K562 (cell line): ENCODE results near the gene ANKRD13D. TPM values are rescaled to one million over a fixed set of nuclear protein-coding genes. Genes with fewer than 3 reads are reported as not detected.

Source experiments
- CBX1 ChIP-seq: sonication (generic); IDR thresholded peaks from 2 replicates; pipeline ENCODE4 v1.6.1; 2016; ENCODE audit warnings: antibody characterized with exemption, low read depth, mild to moderate bottlenecking
- CEBPZ ChIP-seq: fragments of 150-350 bp; IDR thresholded peaks from 2 replicates; pipeline ENCODE4 v1.6.1; 2014; ENCODE audit warnings: low read depth, mild to moderate bottlenecking, low read length, borderline replicate concordance
- ETV6 ChIP-seq, 3 experiments: fragments of 150-350 bp in 1 of 3; sonication (generic) in 1 of 3; formaldehyde crosslinking in 1 of 3; IDR thresholded peaks; 2 replicates each; pipeline versions ENCODE4 v1.6.1 to v1.8.0; 2014 to 2022; ENCODE audit warnings: borderline replicate concordance in 2 of 3, low read depth in 2 of 3, antibody characterized with exemption in 1 of 3, low read length in 1 of 3, mild to moderate bottlenecking in 1 of 3, missing genetic modification reagents in 1 of 3
- FOXK2 ChIP-seq, 2 experiments: fragments of 450-650 bp; IDR thresholded peaks in 1 of 2; conservative IDR thresholded peaks in 1 of 2; 2 replicates each; pipeline ENCODE4 v1.6.1; 2016; ENCODE audit warnings: low read depth in 2 of 2, mild to moderate bottlenecking in 1 of 2
- HEY1 ChIP-seq: fragments of 250-450 bp; sonication (Bioruptor Pico); IDR thresholded peaks from 2 replicates; pipeline ENCODE4 v1.5.0; 2020; ENCODE audit warnings: mild to moderate bottlenecking, moderate library complexity, borderline replicate concordance
- PRMT5 ChIP-seq: sonication (generic); formaldehyde crosslinking; IDR thresholded peaks from 2 replicates; pipeline ENCODE4 v1.5.0; 2020; ENCODE audit warnings: missing genetic modification reagents
- RFX5 ChIP-seq: IDR thresholded peaks from 2 replicates; pipeline ENCODE4 v1.6.1; 2011; ENCODE audit warnings: low read depth, mild to moderate bottlenecking, improper control_type of control experiment, low read length
- SOX6 ChIP-seq: fragments of 450-650 bp; IDR thresholded peaks from 2 replicates; pipeline ENCODE4 v1.6.1; 2014; ENCODE audit warnings: mild to moderate bottlenecking
- SREBF1 ChIP-seq: fragments of 150-350 bp; IDR thresholded peaks from 2 replicates; pipeline ENCODE4 v1.6.1; 2014; ENCODE audit warnings: antibody characterized with exemption, low read depth, low read length, borderline replicate concordance
- XRCC5 ChIP-seq: fragments of 200-400 bp; formaldehyde crosslinking; IDR thresholded peaks from 2 replicates; pipeline ENCODE4 v1.6.1; 2017; ENCODE audit warnings: low read depth, mild to moderate bottlenecking, low read length
- ZKSCAN1 ChIP-seq: fragments of 150-350 bp; IDR thresholded peaks from 2 replicates; pipeline ENCODE4 v1.6.1; 2016; ENCODE audit warnings: low read depth, low read length
- ZNF224 ChIP-seq: sonication (generic); formaldehyde crosslinking; IDR thresholded peaks from 2 replicates; pipeline ENCODE4 v1.8.0; 2022; ENCODE audit warnings: mild to moderate bottlenecking, missing genetic modification reagents
- ZNF232 ChIP-seq: sonication (generic); formaldehyde crosslinking; IDR thresholded peaks from 2 replicates; pipeline ENCODE4 v1.8.0; 2022; ENCODE audit warnings: mild to moderate bottlenecking, missing genetic modification reagents
- polyA plus RNA-seq, 8 experiments: library from polyadenylated mRNA; depleted of rRNA in 4 of 8; stranded (reverse) in 5 of 8; unstranded in 3 of 8; fragments of >200 nt; fragmentation: Nextera tagmentation in 2 of 8; fragmentation: Illumina TruSeq in 1 of 8; extraction: Ambion mirVana in 2 of 8; extraction: Trizol in 1 of 8; gene quantifications; 2 replicates each; pipeline versions ENCODE4 v1.2.1 to v1.2.3, GENCODE V29; 2011 to 2014; ENCODE audit warnings: inconsistent platforms in 1 of 8, missing spikeins in 1 of 8
- total RNA-seq, 7 experiments: library from RNA; depleted of rRNA in 6 of 7; stranded (reverse); fragments of >200 nt in 6 of 7; fragmentation: Illumina TruSeq in 2 of 7; extraction: Trizol in 2 of 7; gene quantifications; 2 replicates each; pipeline versions ENCODE4 v1.2.1 to v1.2.3, GENCODE V29; 2011 to 2021; ENCODE audit warnings: low replicate concordance in 1 of 7
- TF ChIP-seq, protein P1 (sequence below): sonication (generic); formaldehyde crosslinking; IDR thresholded peaks from 2 replicates; pipeline ENCODE4 v1.8.0; 2022; ENCODE audit warnings: mild to moderate bottlenecking, missing genetic modification reagents
- TF ChIP-seq, protein P2 (sequence below): sonication (generic); formaldehyde crosslinking; IDR thresholded peaks from 2 replicates; pipeline ENCODE4 v1.9.0; 2022; ENCODE audit warnings: mild to moderate bottlenecking, missing genetic modification reagents
- TF ChIP-seq, protein P3 (sequence below): sonication (generic); formaldehyde crosslinking; IDR thresholded peaks from 2 replicates; pipeline ENCODE4 v1.8.0; 2022; ENCODE audit warnings: missing genetic modification reagents, mild to moderate bottlenecking, moderate library complexity, borderline replicate concordance
- TF ChIP-seq, protein P4 (sequence below): fragments of 450-650 bp; IDR thresholded peaks from 2 replicates; pipeline ENCODE4 v1.6.1; 2016; ENCODE audit warnings: low read depth, mild to moderate bottlenecking, moderate library complexity
- TF ChIP-seq, protein P5 (sequence below): fragments of 450-650 bp; IDR thresholded peaks from 2 replicates; pipeline ENCODE4 v1.6.1; 2016; ENCODE audit warnings: borderline replicate concordance

ANKRD13D gene
- total and polyA plus RNA-seq, 9 of the 15 experiments (the other 6 are each of a cell fraction or from before 2014, with no cell fraction given): 0.94 to 40.9 (median 22.4) TPM

GRCh38 chr11:67265633-67266448 is 23.3 kb upstream of the ANKRD13D start (continued):
- TF ChIP-seq, protein P1, sequence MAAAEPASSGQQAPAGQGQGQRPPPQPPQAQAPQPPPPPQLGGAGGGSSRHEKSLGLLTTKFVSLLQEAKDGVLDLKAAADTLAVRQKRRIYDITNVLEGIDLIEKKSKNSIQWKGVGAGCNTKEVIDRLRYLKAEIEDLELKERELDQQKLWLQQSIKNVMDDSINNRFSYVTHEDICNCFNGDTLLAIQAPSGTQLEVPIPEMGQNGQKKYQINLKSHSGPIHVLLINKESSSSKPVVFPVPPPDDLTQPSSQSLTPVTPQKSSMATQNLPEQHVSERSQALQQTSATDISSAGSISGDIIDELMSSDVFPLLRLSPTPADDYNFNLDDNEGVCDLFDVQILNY (CRISPR knock-in tag): no peak
- TF ChIP-seq CBX1 (no peak), SOX6 (no peak), ETV6 (IDR thresholded peaks at IDR 0.05; ENCODE audit: borderline replicate concordance in 1 of 2, low read depth in 2 of 2, low read length in 1 of 2) (no peak), ETV6 (CRISPR knock-in tag; IDR thresholded peaks at IDR 0.05; ENCODE audit: borderline replicate concordance) (no peak), ZKSCAN1 (no peak), XRCC5 (peak; percentile 48; the same call in 1 of the 2 replicates), SREBF1 (no peak), RFX5 (no peak), CEBPZ (no peak), ZNF224 (no peak), ZNF232 (no peak), FOXK2 (conservative IDR thresholded peaks at IDR 0.05 in 1 of 2, IDR thresholded peaks at IDR 0.05 in 1 of 2; ENCODE audit: low read depth in 2 of 2) (no peak), PRMT5 (CRISPR knock-in tag) (no peak), HEY1 (CRISPR knock-in tag) (no peak)
- TF ChIP-seq, protein P2, sequence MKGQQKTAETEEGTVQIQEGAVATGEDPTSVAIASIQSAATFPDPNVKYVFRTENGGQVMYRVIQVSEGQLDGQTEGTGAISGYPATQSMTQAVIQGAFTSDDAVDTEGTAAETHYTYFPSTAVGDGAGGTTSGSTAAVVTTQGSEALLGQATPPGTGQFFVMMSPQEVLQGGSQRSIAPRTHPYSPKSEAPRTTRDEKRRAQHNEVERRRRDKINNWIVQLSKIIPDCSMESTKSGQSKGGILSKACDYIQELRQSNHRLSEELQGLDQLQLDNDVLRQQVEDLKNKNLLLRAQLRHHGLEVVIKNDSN (CRISPR knock-in tag): no peak
- TF ChIP-seq, protein P3, sequence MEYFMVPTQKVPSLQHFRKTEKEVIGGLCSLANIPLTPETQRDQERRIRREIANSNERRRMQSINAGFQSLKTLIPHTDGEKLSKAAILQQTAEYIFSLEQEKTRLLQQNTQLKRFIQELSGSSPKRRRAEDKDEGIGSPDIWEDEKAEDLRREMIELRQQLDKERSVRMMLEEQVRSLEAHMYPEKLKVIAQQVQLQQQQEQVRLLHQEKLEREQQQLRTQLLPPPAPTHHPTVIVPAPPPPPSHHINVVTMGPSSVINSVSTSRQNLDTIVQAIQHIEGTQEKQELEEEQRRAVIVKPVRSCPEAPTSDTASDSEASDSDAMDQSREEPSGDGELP: peak; percentile 40; the same call in 1 of the 2 replicates
- TF ChIP-seq, protein P4, sequence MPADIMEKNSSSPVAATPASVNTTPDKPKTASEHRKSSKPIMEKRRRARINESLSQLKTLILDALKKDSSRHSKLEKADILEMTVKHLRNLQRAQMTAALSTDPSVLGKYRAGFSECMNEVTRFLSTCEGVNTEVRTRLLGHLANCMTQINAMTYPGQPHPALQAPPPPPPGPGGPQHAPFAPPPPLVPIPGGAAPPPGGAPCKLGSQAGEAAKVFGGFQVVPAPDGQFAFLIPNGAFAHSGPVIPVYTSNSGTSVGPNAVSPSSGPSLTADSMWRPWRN: no peak
- TF ChIP-seq, protein P5, sequence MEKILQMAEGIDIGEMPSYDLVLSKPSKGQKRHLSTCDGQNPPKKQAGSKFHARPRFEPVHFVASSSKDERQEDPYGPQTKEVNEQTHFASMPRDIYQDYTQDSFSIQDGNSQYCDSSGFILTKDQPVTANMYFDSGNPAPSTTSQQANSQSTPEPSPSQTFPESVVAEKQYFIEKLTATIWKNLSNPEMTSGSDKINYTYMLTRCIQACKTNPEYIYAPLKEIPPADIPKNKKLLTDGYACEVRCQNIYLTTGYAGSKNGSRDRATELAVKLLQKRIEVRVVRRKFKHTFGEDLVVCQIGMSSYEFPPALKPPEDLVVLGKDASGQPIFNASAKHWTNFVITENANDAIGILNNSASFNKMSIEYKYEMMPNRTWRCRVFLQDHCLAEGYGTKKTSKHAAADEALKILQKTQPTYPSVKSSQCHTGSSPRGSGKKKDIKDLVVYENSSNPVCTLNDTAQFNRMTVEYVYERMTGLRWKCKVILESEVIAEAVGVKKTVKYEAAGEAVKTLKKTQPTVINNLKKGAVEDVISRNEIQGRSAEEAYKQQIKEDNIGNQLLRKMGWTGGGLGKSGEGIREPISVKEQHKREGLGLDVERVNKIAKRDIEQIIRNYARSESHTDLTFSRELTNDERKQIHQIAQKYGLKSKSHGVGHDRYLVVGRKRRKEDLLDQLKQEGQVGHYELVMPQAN: no peak
